GM23338 (cell line): ENCODE results near the gene UQCC5.

Experiments
- EZH2 ChIP-seq: fragments of 200-600 bp; sonication (generic); IDR thresholded peaks from one replicate; pipeline ENCODE4 v1.8.0; 2017; ENCODE audit warnings: antibody characterized with exemption, mild to moderate bottlenecking, low read depth; ENCODE audit not compliant: unreplicated experiment
- EZH2phosphoT487 ChIP-seq: fragments of 200-600 bp; sonication (generic); IDR thresholded peaks from one replicate; pipeline ENCODE4 v1.8.1; 2018; ENCODE audit warnings: antibody characterized with exemption; ENCODE audit not compliant: unreplicated experiment
- JUNB ChIP-seq: IDR thresholded peaks from one replicate; pipeline ENCODE4 v1.6.1; 2016; ENCODE audit warnings: antibody characterized with exemption; ENCODE audit not compliant: unreplicated experiment
- POLR2AphosphoS5 ChIP-seq: IDR thresholded peaks from 2 replicates; pipeline ENCODE4 v1.6.1; 2016; ENCODE audit warnings: antibody characterized with exemption, low read depth
- STAT1 ChIP-seq: IDR thresholded peaks from one replicate; pipeline ENCODE4 v1.6.1; 2016; ENCODE audit warnings: antibody characterized with exemption; ENCODE audit not compliant: unreplicated experiment
- TF ChIP-seq, protein P1 (sequence below), 2 experiments: fragments of 200-600 bp in 1 of 2; sonication (generic) in 1 of 2; conservative IDR thresholded peaks; 2 replicates each; pipeline versions ENCODE4 v1.5.1 to v1.6.1; 2016 to 2017; ENCODE audit warnings: antibody characterized with exemption in 2 of 2, low read depth in 2 of 2, mild to moderate bottlenecking in 2 of 2, moderate library complexity in 1 of 2
- TF ChIP-seq, protein P2 (sequence below): IDR thresholded peaks from one replicate; pipeline ENCODE4 v1.6.1; 2018; ENCODE audit warnings: antibody characterized with exemption; ENCODE audit not compliant: unreplicated experiment

DNA sequence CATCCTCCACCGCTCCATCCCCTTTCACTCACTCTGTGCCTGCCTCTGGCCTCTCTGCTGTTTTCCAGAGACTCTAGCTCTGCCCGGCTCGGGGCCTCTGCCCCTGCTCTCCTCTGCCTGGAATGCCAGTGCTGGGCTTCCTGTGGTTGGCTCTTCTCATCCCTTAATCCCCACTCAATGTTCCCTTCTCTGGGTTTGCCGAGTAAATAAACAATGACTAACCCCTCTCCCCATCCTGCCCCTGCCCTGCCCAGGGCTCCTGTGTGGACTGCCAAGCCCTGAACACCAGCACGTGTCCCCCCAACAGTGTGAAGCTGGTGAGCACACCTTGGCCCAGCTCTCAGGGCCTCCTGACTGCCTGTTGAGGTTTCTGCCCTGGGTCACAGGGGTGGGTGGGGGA, 29.0 kb upstream of the UQCC5 start:
- TF ChIP-seq, protein P1, sequence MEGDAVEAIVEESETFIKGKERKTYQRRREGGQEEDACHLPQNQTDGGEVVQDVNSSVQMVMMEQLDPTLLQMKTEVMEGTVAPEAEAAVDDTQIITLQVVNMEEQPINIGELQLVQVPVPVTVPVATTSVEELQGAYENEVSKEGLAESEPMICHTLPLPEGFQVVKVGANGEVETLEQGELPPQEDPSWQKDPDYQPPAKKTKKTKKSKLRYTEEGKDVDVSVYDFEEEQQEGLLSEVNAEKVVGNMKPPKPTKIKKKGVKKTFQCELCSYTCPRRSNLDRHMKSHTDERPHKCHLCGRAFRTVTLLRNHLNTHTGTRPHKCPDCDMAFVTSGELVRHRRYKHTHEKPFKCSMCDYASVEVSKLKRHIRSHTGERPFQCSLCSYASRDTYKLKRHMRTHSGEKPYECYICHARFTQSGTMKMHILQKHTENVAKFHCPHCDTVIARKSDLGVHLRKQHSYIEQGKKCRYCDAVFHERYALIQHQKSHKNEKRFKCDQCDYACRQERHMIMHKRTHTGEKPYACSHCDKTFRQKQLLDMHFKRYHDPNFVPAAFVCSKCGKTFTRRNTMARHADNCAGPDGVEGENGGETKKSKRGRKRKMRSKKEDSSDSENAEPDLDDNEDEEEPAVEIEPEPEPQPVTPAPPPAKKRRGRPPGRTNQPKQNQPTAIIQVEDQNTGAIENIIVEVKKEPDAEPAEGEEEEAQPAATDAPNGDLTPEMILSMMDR (conservative IDR thresholded peaks at IDR 0.05; ENCODE audit: low read depth in 2 of 2): no peak
- TF ChIP-seq EZH2: no peak
- TF ChIP-seq POLR2AphosphoS5: no peak
- TF ChIP-seq, protein P2, sequence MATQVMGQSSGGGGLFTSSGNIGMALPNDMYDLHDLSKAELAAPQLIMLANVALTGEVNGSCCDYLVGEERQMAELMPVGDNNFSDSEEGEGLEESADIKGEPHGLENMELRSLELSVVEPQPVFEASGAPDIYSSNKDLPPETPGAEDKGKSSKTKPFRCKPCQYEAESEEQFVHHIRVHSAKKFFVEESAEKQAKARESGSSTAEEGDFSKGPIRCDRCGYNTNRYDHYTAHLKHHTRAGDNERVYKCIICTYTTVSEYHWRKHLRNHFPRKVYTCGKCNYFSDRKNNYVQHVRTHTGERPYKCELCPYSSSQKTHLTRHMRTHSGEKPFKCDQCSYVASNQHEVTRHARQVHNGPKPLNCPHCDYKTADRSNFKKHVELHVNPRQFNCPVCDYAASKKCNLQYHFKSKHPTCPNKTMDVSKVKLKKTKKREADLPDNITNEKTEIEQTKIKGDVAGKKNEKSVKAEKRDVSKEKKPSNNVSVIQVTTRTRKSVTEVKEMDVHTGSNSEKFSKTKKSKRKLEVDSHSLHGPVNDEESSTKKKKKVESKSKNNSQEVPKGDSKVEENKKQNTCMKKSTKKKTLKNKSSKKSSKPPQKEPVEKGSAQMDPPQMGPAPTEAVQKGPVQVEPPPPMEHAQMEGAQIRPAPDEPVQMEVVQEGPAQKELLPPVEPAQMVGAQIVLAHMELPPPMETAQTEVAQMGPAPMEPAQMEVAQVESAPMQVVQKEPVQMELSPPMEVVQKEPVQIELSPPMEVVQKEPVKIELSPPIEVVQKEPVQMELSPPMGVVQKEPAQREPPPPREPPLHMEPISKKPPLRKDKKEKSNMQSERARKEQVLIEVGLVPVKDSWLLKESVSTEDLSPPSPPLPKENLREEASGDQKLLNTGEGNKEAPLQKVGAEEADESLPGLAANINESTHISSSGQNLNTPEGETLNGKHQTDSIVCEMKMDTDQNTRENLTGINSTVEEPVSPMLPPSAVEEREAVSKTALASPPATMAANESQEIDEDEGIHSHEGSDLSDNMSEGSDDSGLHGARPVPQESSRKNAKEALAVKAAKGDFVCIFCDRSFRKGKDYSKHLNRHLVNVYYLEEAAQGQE: no peak
- no peak for TF ChIP-seq EZH2phosphoT487
- no peak for TF ChIP-seq JUNB
- TF ChIP-seq STAT1: no peak
